Adrenal gland (tissue), 12 donors: Measurements from ENCODE around the gene PLAC8. TPM values are rescaled to one million over a fixed set of nuclear protein-coding genes. Genes with fewer than 3 reads are reported as not detected.

Source experiments
- DNase-seq, 7 donors: peaks; one replicate each; pipeline ENCODE4 v3.0.0-alpha.2; 2019 to 2020
- H3K27ac ChIP-seq, 5 donors: fragments of 200-600 bp; sonication (generic) in 4 of 5; 1 replicate in 3 of 5; 2 replicates in 2 of 5; pipeline versions ENCODE4 v1.5.1 to v1.8.0; 2016 to 2020; ENCODE audit warnings: mild to moderate bottlenecking in 1 of 5
- H3K27me3 ChIP-seq: fragments of 200-600 bp; 2 replicates; pipeline ENCODE4 v1.8.0; 2021
- H3K36me3 ChIP-seq, 2 donors: fragments of 200-600 bp; replicated peaks in 1 of 2; 1 replicate in 1 of 2; 2 replicates in 1 of 2; pipeline versions ENCODE4 v1.5.1 to v1.8.0; 2018 to 2022
- H3K4me1 ChIP-seq, 2 donors: fragments of 200-600 bp; replicated peaks in 1 of 2; 1 replicate in 1 of 2; 2 replicates in 1 of 2; pipeline versions ENCODE4 v1.5.1 to v1.8.0; 2018 to 2021
- H3K4me3 ChIP-seq, 4 donors: fragments of 200-600 bp; sonication (generic) in 3 of 4; one replicate each; pipeline ENCODE4 v1.5.1; 2016 to 2018
- H3K9me3 ChIP-seq, 3 donors: fragments of 200-600 bp; sonication (generic) in 1 of 3; replicated peaks in 1 of 3; 1 replicate in 2 of 3; 2 replicates in 1 of 3; pipeline versions ENCODE4 v1.5.1 to v1.8.0; 2016 to 2021
- CTCF ChIP-seq, 6 experiments: fragments of 450-650 bp in 4 of 6; fragments of 200-600 bp in 2 of 6; sonication (generic) in 1 of 6; IDR thresholded peaks; 1 replicate in 5 of 6; 2 replicates in 1 of 6; pipeline versions ENCODE4 v1.5.1 to v1.8.0; 2016 to 2021; ENCODE audit warnings: antibody characterized with exemption in 6 of 6, mild to moderate bottlenecking in 2 of 6, moderate library complexity in 1 of 6
- POLR2A ChIP-seq, 2 donors: fragments of 450-650 bp; IDR thresholded peaks; one replicate each; pipeline ENCODE4 v1.6.1; 2017; ENCODE audit warnings: antibody characterized with exemption in 2 of 2, mild to moderate bottlenecking in 2 of 2, moderate library complexity in 1 of 2
- WGBS, 4 donors: extraction: QIAGEN DNeasy Blood & Tissue Kit in 2 of 4; methylation state at CpG; one replicate each; pipeline versions ENCODE4 v1.1.5 to v1.1.7; 2013 to 2017; 5-methylcytosine and 5-hydroxymethylcytosine counted together
- intact Hi-C, 2 donors: fragments of 100-400 bp; cut with DNase I; formaldehyde crosslinking; loops; one replicate each; pipeline versions ENCODE4 v1.14.1 to v1.15.0; 2022 to 2023
- polyA plus RNA-seq, 3 donors: library from polyadenylated mRNA; stranded (reverse); fragments of 200-250 nt in 2 of 3; fragments of 350-450 nt in 1 of 3; fragmentation: Illumina TruSeq in 1 of 3; extraction: RNeasy Lipid Tissue Mini Kit (QIAGEN cat#74804) in 1 of 3; gene quantifications; one replicate each; pipeline ENCODE4 v1.2.3, GENCODE V29; 2013 to 2014
- total RNA-seq, 9 donors: library from RNA; depleted of rRNA in 4 of 9; stranded (reverse); fragments of >200 nt in 4 of 9; fragments of 120-200 nt in 1 of 9; fragmentation: NEBNext Ultra II Directional in 1 of 9; extraction: Animal tissue kit (Norgen Biotek cat#: 25700) in 1 of 9; gene quantifications; one replicate each; pipeline versions ENCODE4 v1.1.0 to v1.2.4, GENCODE V29; 2013 to 2023
- donor health status: healthy with polysubstance abuse.
- donor health status: Bipolar disorder and iron deficiency.
- donor health status: DM: yes; HTN: yes; CAD: no.
- donor health status: DM: no; HTN: no; CAD: no.
- donor health status: DM: no; HTN: no; CAD: no.
- donor health status: DM: yes; HTN: yes; CAD: no.

Gene PLAC8
- total and polyA plus RNA-seq, 12 donors: 1.4 to 14.4 (median 2.9) TPM; not detected in 1

GRCh38 chr4:83128240-83128929 lies 13.9 kb upstream of the PLAC8 start:
- intact Hi-C loops: no loop called here
- no peak for DNase-seq
- WGBS, 4 donors: 56 to 68% (median 57%) methylated on average over 5 of the region's 5 CpGs
- Histone ChIP-seq H3K27me3 (no peaks in the 10 kb centered on the region), H3K4me3 (no peak overlapping the region), H3K4me1 (no peaks in the 10 kb centered on the region), H3K36me3 (no peaks in the 10 kb centered on the region), H3K9me3 (no peaks in the 10 kb centered on the region), H3K27ac (no peak overlapping the region)
- TF ChIP-seq POLR2A (IDR thresholded peaks at IDR 0.05) (no peak), CTCF (IDR thresholded peaks at IDR 0.05) (no peak)

- TF ChIP-seq POLR2A (IDR thresholded peaks at IDR 0.05) (no peak), CTCF (IDR thresholded peaks at IDR 0.05) (no peak)
- H3K36me3 ChIP-seq: no peaks in the 10 kb centered on the region
- H3K27me3 ChIP-seq: no peaks in the 10 kb centered on the region
- intact Hi-C loops: no loop called here
- 74 to 81% (median 75%) methylated on average over 9 of the region's 9 CpGs for WGBS, 4 donors
- no peaks in the 10 kb centered on the region for H3K4me1 ChIP-seq
- no peak for DNase-seq
- H3K9me3 ChIP-seq: no peaks in the 10 kb centered on the region
- H3K27ac ChIP-seq: no peak overlapping the region
- H3K4me3 ChIP-seq: no peak overlapping the region
These were observed 11.2 kb upstream of the PLAC8 start for GRCh38 chr4:83125738-83126141.

- Histone ChIP-seq H3K36me3 (no peaks in the 10 kb centered on the region), H3K9me3 (no peaks in the 10 kb centered on the region), H3K27ac (no peak overlapping the region), H3K4me1 (no peaks in the 10 kb centered on the region), H3K4me3 (no peak overlapping the region), H3K27me3 (no peaks in the 10 kb centered on the region)
- peak in 4 of 7 donors; percentile 17 to 26 (median 22) for DNase-seq
- no peak for TF ChIP-seq POLR2A (IDR thresholded peaks at IDR 0.05)
- no peak for TF ChIP-seq CTCF (IDR thresholded peaks at IDR 0.05)
- 59 to 72% (median 69%) methylated on average over 10 of the region's 10 CpGs for WGBS, 4 donors
- intact Hi-C loops: no loop called here
These were observed 9.7 kb upstream of the PLAC8 start for GRCh38 chr4:83124111-83124780.

- H3K4me1 ChIP-seq: no peaks in the 10 kb centered on the region
- no peaks in the 10 kb centered on the region for H3K36me3 ChIP-seq
- DNase-seq: no peak
- intact Hi-C loops: no loop called here
- TF ChIP-seq POLR2A (IDR thresholded peaks at IDR 0.05) (no peak), CTCF (IDR thresholded peaks at IDR 0.05) (no peak)
- 71 to 79% (median 76%) methylated on average over 5 of the region's 5 CpGs for WGBS, 4 donors
- no peaks in the 10 kb centered on the region for H3K9me3 ChIP-seq
- no peak overlapping the region for H3K4me3 ChIP-seq
- H3K27ac ChIP-seq: no peak overlapping the region
- H3K27me3 ChIP-seq: no peaks in the 10 kb centered on the region
These were observed 6.7 kb upstream of the PLAC8 start for GRCh38 chr4:83121246-83121645.
